ENCODE results near the gene GORAB.

The GORAB gene

DNA sequence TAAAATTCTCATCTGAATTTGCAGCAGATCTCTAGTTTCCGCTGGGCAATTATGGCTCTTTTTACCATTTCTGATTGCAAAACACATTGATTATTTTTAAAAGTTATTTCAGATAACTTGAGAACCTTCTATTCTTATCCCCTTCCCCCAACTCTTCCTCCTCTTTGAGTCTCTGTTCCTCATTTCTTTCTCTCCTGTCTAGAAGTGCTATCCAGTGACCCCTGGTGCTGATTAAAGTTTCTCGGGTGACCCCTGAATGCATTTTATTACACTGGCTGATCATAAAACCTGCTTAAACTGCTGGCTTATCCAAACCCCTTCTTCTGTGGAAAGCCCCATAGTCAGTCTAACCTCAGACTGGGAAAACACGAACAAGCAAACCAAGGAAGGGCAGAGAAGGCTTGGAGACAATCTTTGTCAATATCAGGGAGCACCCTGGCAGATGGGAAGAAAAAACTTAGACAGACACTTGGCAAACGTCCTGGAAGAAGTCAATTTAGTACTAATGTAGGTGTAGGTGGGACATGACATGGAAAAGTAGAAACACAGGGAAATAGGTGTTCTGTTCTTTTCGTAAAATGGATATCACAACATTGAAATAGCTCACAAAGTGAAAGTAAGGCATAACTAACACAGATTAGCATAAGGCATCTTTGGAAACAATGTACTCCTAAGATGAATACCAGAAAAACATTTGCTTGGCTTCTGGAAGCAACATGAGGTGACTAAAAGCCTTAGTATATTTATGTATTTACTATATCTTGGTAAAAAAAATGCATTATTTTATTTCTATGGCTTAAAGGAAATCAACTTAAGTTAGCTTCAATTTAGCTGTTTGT lies 61.4 kb downstream of the GORAB start:
- peak; percentile 69 for DNase-seq

DNA sequence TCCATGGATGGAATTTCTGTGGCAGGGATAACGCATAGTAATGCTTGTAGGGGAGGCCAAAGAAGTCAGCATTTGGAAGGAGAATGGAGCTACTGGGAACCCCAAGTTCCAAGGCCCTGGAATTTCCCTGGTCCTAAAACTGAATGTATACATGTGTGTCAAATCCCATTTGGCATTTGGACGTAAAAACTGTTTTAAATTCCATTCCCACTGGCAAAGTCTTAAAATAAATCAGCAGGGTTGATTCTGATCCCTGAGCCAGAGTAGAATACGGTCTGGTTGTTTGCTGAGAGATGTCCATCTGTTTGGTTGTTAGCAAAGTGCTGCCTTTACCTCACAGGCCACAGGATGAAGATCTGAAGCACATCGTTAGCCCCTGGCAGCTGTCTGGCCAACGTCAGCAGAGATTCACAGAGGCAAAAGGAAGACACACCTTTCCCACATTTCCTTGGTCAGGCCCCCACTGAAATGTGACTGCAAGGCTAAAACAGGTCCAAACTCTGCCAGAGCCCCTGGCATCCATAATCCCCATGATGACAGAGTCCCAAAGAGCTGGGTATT lies 62.2 kb downstream of the GORAB start:
- no peak for DNase-seq

DNA sequence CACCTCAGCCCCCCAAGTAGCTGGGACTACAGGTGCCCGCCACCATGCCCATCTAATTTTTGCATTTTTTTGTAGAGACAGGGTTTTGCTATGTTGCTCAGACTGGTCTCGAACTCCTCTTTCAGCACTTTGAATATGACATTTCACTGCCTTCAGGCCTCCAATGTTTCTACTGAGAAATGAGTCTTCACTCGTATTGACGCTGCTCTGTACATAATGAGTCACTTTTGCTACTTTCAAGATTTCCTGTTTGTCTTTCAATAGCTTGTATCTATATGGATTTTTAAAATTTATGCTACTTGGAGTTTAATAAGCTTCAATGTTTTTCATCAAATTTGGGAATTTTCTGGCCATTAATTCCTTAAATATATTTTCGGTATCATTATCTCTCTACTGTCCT lies 64.7 kb downstream of the GORAB start:
- DNase-seq: no peak

DNA sequence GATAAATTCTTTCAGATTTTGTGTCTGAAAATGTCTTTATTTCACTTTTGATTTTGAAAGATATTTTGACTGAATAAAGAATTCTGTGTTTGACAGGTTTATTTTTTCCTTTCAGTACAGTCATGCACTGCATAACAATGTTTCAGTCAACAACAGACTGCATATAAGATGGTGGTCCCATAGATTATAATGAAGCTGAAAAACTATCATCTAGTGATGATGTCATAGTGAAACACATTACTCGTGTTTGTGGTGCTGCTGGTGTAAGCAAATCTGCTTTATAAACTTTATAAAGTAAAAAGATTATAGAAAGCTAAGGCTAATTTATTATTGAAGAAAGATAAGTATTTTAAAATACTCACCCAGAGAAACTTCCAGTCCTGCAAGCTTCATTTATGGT lies 66.7 kb downstream of the GORAB start:
- DNase-seq: no peak

DNA sequence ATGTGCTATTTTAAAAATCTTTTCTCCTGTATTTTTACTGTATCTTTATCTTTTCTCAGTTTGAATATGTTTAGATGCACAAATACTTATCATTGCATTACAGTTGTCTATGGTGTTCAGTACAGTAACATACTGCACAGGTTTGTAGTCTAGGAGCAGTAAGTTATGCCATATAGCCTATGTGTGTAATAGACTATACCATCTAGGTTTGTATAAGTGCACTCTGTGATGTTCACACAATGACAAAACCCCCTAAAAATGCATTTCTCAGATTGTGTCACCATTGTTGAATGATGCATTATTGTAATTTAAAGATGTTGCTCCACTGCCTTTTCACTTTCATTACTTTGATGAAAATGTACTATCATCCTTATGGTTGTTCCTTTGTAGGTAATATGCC lies 67.1 kb downstream of the GORAB start:
- no peak for DNase-seq

DNA sequence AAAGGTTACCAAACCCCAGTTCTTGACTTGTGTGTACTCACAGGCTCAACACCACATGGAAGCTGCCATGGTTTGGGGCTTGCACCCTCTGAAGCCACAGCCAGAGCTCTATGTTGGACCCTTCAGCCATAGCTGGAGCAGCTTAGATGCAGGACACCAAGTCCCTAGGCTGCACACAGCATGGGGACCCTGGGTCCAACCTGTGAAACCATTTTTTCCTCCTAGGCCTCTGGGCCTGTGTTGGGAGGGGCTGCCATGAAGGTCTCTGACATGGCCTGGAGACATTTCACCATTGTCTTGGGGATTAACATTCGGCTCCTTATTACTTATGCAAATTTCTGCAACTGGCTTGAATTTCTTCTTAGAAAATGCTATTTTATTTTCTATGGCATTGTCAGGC lies 69.9 kb downstream of the GORAB start:
- no peak for DNase-seq
